GM21825 (cell line): Measurements from ENCODE around the gene JPH2.

ENCODE experiments used
- ATAC-seq: cut with Tn5 transposase; IDR thresholded peaks from one replicate; pipeline ENCODE4 v1.9.1; 2021; ENCODE audit warnings: mild to moderate bottlenecking, moderate library complexity; ENCODE audit not compliant: unreplicated experiment

Gene JPH2

DNA sequence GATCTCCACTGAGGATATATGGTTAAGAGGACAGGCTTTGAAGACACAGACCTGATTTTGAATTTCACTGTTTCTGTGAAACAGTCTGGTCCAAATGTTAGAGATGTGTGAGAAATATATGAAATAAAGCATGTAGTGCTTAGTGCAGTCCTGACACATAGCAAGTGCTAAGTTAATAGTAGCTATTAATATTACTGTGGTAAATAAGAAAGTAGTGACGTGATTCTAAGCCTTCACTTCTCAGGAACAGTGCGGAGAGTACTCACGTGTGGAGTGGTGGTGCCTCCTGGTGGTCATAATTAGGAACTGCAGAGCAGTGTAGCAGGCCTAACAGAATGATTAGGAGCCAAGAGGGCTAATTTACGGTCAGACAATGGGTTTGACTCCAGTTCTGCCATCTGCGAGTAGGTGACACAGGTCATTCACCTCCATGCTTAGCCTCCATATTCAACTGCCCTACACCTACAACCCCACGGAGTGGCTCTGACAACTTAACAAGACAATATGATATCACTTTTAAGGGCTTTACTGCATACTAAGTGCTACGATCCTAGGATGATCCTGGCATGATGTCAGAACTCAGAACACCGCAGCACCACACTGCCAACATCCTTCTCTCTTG is 106.2 kb downstream of the JPH2 start:
- no peak for ATAC-seq

DNA sequence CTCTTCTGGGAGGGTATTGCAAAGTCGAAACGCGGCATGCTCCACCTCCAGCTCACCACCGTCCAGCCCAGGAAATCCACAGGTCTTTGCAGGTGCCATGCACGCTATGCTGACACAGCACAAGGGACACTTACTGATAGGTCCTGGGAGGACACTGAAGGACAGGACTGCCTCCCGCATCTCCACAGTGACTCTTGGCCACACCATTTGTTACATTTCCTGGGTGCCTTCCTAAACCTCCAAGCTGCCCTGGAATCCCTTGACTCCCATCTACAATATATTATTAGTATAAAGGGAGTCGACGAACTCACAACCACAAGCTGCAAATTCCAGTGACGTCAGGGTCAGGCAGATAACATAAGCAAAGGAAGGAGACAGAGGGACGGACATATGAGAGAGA is 106.9 kb downstream of the JPH2 start:
- ATAC-seq, result no peak

DNA sequence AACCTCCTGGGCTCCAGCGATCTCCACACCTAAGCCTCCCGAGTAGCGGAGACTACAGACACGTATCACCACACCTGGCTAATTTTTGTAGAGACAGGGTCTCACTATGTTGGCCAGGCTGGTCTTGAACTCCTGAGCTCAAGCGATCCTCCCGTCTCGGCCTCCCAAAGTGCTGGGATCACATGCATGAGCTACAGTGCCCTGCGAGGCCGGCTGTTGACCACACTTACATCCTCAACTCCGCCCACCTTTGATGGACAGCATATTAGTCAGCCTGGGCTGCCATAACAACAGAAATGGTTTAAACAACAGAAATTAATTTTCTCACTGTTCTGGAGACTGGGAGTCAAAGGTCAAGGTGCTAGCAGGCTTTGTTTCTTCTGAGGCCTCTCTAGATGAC is 107.7 kb downstream of the JPH2 start:
- no peak for ATAC-seq

GRCh38 chr20:44075950-44076232 is 111.1 kb downstream of the JPH2 start:
- no peak for ATAC-seq

GRCh38 chr20:44075191-44075949 is 111.6 kb downstream of the JPH2 start:
- ATAC-seq, result no peak

GRCh38 chr20:44074252-44075151 is 112.5 kb downstream of the JPH2 start:
- no peak for ATAC-seq

- ATAC-seq, result no peak
These were observed 113.3 kb downstream of the JPH2 start for GRCh38 chr20:44073675-44074071.

- ATAC-seq, result no peak
These were observed 113.8 kb downstream of the JPH2 start for GRCh38 chr20:44073011-44073674.

DNA sequence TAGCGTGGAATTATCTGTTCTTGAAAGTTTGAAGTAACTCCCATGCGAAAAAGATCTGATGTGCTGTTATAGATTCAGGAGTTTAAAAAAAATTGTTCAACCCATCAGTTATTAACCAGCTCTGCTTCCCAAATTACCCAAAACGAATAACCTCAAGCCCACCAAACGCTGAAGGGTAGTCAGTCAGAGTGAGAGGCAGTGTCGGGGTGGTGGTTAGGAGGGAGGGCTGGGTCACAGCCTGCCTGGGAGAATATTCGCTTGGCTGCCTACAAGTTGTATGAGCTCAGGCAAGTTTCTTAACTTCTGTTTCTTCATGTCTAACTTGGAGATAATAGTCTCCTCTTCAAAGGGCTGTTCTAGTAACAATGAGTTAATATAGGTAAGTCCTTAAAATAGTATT is 114.6 kb downstream of the JPH2 start:
- ATAC-seq, result no peak

GRCh38 chr20:44071526-44072111 is 115.4 kb downstream of the JPH2 start:
- no peak for ATAC-seq

DNA sequence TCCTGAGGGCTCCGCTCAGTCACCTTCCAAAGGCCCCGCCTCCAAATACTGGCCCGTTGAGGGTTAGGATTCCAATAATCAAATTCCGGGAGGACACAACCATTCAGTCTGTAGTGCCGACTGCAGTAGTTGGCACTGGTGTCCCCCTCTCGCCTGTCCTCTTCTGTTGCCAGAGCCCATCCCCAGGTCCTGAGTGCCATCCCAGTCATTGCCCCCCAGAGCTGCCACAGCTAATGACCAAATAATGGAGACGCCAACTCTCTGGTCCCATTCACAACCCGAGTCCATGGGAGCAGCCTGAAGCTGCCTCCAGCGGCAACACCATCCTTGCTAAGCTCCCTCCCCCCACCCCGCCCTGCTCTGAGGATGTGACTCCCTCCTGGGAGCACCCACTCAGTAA is 115.9 kb downstream of the JPH2 start:
- no peak for ATAC-seq

- no peak for ATAC-seq
These were observed 116.7 kb downstream of the JPH2 start for GRCh38 chr20:44070139-44070900.

GRCh38 chr20:44069203-44070011 is 117.6 kb downstream of the JPH2 start:
- ATAC-seq, result no peak

GRCh38 chr20:44068316-44069201 is 118.4 kb downstream of the JPH2 start:
- no peak for ATAC-seq

- no peak for ATAC-seq
These were observed 119.3 kb downstream of the JPH2 start for GRCh38 chr20:44067650-44068081.

DNA sequence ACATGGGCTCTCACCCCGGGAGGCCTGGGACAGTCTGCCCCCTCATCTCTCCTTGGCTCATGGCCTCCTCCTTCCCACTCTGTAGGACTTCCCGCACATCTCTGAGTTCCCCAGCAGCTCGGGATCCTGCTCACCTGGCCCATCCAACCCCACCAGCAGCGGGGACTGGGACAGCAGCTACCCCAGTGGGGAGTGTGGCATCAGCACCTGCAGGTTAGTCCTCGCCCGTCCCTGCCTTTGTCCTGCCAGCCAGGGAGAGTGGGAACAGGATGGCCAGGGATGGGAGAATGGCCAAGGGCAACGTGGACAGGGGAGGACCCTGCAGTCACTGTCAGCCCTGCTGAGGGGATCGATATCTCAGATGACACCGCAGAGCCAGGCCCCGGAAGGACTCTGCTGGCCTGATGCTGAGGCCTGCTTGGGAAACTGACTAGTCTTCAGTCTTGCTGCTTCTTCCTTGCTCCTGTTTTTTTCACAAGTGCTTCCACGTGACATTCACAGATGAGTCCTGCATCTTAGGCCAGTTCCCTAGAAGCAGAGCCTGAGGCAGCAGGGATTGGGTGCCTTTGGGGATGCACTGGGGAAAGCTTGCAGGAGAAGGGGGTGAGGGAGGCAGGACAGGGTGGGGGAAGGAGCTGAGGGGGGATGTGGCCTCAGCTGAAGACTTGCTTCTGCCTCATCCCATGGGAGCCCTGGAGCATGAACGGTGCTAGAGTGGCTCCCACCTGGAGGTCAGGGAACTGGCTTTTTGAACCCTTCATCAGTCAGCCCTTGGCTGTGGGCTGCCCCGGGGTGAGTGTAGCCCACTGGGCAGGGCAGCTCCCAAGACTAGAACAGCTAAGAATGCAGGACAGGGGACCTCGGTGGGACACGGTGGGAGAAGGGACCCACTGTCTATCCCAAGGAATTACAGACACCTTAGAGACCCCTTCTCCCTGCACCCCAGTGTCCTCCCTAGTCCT is 120.1 kb downstream of the JPH2 start:
- no peak for ATAC-seq
